GM23338 (cell line): Measurements from ENCODE around the gene IRAK2. TPM values are rescaled to one million over a fixed set of nuclear protein-coding genes. Genes with fewer than 3 reads are reported as not detected.

Experiments
- CTCF ChIP-seq, 2 experiments: fragments of 200-600 bp in 1 of 2; sonication (generic) in 1 of 2; conservative IDR thresholded peaks; 2 replicates each; pipeline versions ENCODE4 v1.5.1 to v1.6.1; 2016 to 2017; ENCODE audit warnings: antibody characterized with exemption in 2 of 2, low read depth in 2 of 2, mild to moderate bottlenecking in 2 of 2, moderate library complexity in 1 of 2
- ETS1 ChIP-seq: IDR thresholded peaks from 2 replicates; pipeline ENCODE4 v1.6.1; 2016; ENCODE audit warnings: antibody characterized with exemption
- EZH2 ChIP-seq: fragments of 200-600 bp; sonication (generic); IDR thresholded peaks from one replicate; pipeline ENCODE4 v1.8.0; 2017; ENCODE audit warnings: antibody characterized with exemption, mild to moderate bottlenecking, low read depth; ENCODE audit not compliant: unreplicated experiment
- EZH2phosphoT487 ChIP-seq: fragments of 200-600 bp; sonication (generic); IDR thresholded peaks from one replicate; pipeline ENCODE4 v1.8.1; 2018; ENCODE audit warnings: antibody characterized with exemption; ENCODE audit not compliant: unreplicated experiment
- JUNB ChIP-seq: IDR thresholded peaks from one replicate; pipeline ENCODE4 v1.6.1; 2016; ENCODE audit warnings: antibody characterized with exemption; ENCODE audit not compliant: unreplicated experiment
- POLR2AphosphoS5 ChIP-seq: IDR thresholded peaks from 2 replicates; pipeline ENCODE4 v1.6.1; 2016; ENCODE audit warnings: antibody characterized with exemption, low read depth
- STAT1 ChIP-seq: IDR thresholded peaks from one replicate; pipeline ENCODE4 v1.6.1; 2016; ENCODE audit warnings: antibody characterized with exemption; ENCODE audit not compliant: unreplicated experiment
- ZNF114 ChIP-seq: fragments of 250-450 bp; sonication (Bioruptor Pico); IDR thresholded peaks from 2 replicates; pipeline ENCODE4 v1.5.0; 2020; ENCODE audit warnings: mild to moderate bottlenecking, moderate library complexity
- ZNF331 ChIP-seq: fragments of 250-450 bp; sonication (Bioruptor Pico); IDR thresholded peaks from 2 replicates; pipeline ENCODE4 v1.5.0; 2020; ENCODE audit warnings: low read depth, mild to moderate bottlenecking, moderate library complexity
- ZNF462 ChIP-seq: fragments of 250-450 bp; sonication (Bioruptor Pico); IDR thresholded peaks from 2 replicates; pipeline ENCODE4 v1.5.0; 2020; ENCODE audit warnings: mild to moderate bottlenecking, moderate library complexity
- polyA plus RNA-seq: library from polyadenylated mRNA; unstranded; fragments of >200 nt; fragmentation: Nextera tagmentation; extraction: Ambion mirVana; gene quantifications from 2 replicates; pipeline ENCODE4 v1.2.1, GENCODE V29; 2016
- total RNA-seq: library from RNA; depleted of rRNA; stranded (reverse); fragments of >200 nt; shearing (Covaris generic); gene quantifications from 2 replicates; pipeline ENCODE4 v1.2.3, GENCODE V29; 2014

IRAK2 gene
- total and polyA plus RNA-seq, 2 experiments from 2014 or later, result 0.37 to 1.4 TPM

DNA sequence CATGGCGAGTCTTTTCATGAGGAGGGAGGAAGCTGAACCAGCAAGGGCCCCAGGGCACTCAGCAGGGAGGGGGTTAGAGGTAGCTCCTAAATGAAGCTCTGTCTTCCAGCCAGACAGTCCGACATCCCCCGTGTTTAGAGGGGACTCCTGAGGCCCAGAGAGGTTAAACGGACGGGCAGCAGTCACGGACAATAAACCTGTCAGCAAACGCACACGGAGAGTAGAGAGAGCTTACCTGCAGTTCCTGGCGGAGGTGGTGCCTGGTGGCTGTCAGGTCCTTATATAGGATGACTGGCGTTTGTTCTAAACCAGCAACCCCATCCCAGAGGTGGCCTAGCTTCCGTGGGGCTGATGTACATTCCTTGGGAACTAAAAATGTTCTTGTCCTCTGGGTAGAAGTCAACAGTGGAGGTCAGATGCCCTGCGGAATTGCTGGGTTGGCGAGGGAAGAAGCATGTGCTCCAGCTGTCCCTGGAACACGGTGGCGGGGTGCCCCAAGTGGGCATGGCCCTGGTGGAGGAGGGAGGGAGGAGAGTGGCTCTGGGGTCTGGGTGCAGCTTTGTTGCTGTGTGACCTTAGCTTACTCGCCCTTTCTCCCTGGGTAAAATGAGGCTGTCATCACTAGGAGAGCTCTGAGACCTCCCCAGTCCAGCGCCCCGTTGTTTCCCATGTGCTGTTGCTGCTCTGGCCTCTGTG is 125.9 kb downstream of the IRAK2 start (continued):
- TF ChIP-seq ZNF462 (CRISPR knock-in tag) (no peak), EZH2phosphoT487 (no peak), ZNF331 (CRISPR knock-in tag) (no peak), POLR2AphosphoS5 (no peak), JUNB (no peak), EZH2 (no peak), STAT1 (no peak), ETS1 (no peak), ZNF114 (CRISPR knock-in tag) (no peak), CTCF (conservative IDR thresholded peaks at IDR 0.05; ENCODE audit: low read depth in 2 of 2) (no peak)
